ENCODE results near the gene GRB2. TPM values are rescaled to one million over a fixed set of nuclear protein-coding genes. Genes with fewer than 3 reads are reported as not detected.

Gene GRB2
- total and polyA plus RNA-seq, 2 of the 8 experiments (the other 6 are each of a cell fraction or from before 2014, with no cell fraction given): 44.2 to 101 TPM

- WGBS, 2 experiments (ENCODE audit: extremely low coverage in 1 of 2, insufficient coverage in 1 of 2, insufficient read length in 1 of 2, insufficient replicate concordance in 2 of 2, low coverage in 1 of 2, low lambda C conversion rate in 2 of 2, missing lambda C conversion rate in 1 of 2): 95% methylated on average over 6 of the region's 6 CpGs; no CpG with 5 or more reads in 1 of the 2 experiments
- no peak overlapping the region for H3K23ac ChIP-seq (ENCODE audit: insufficient read length)
- H3K18ac ChIP-seq (ENCODE audit: extremely low read depth, low read length): no peak overlapping the region
- H3K9me3 ChIP-seq (ENCODE audit: insufficient read depth in 2 of 2, low read depth in 1 of 2, low read length in 1 of 2): no peaks in the 10 kb centered on the region
- no peak overlapping the region for H3K4ac ChIP-seq (replicated peaks; ENCODE audit: insufficient read length, low read depth, low read length)
- no peak overlapping the region for H2AFZ ChIP-seq (ENCODE audit: low read length)
- H3K14ac ChIP-seq (ENCODE audit: insufficient read length): no peak overlapping the region
- peaks cover 0 to 3% (median 2%) of the 10 kb centered on the region in 4 experiments; a peak in 3 of 7 replicates for H3K4me1 ChIP-seq (replicated peaks in 1 of 4; ENCODE audit: control insufficient read depth in 3 of 4, insufficient read depth in 4 of 4, low read length in 3 of 4)
- no peak overlapping the region for H2BK20ac ChIP-seq (ENCODE audit: low read length)
- no peak overlapping the region for H3K56ac ChIP-seq (replicated peaks; ENCODE audit: insufficient read length, low read depth, low read length)
- no peak overlapping the region for H2AK5ac ChIP-seq (ENCODE audit: low read depth, low read length)
- H3K27me3 ChIP-seq (replicated peaks in 1 of 4; ENCODE audit: control insufficient read depth in 3 of 4, extremely low read depth in 1 of 4, insufficient read depth in 3 of 4, low read length in 3 of 4): no peaks in the 10 kb centered on the region
- TF ChIP-seq JUN (IDR thresholded peaks at IDR 0.05; ENCODE audit: low read depth, low read length) (no peak), POLR2A (IDR thresholded peaks at IDR 0.05; ENCODE audit: control extremely low read depth in 1 of 2, low read depth in 2 of 2, low read length in 2 of 2) (no peak), HDAC2 (IDR thresholded peaks at IDR 0.05; ENCODE audit: borderline replicate concordance in 1 of 2, low read depth in 2 of 2, low read length in 2 of 2) (no peak), RNF2 (IDR thresholded peaks at IDR 0.05; ENCODE audit: borderline replicate concordance, low read depth, low read length, missing control alignments, poor library complexity, severe bottlenecking) (no peak), CHD2 (IDR thresholded peaks at IDR 0.05; ENCODE audit: low read length) (no peak), KDM4A (IDR thresholded peaks at IDR 0.05; ENCODE audit: low read depth, low read length, severe bottlenecking) (no peak)
- TF ChIP-seq, protein P1, sequence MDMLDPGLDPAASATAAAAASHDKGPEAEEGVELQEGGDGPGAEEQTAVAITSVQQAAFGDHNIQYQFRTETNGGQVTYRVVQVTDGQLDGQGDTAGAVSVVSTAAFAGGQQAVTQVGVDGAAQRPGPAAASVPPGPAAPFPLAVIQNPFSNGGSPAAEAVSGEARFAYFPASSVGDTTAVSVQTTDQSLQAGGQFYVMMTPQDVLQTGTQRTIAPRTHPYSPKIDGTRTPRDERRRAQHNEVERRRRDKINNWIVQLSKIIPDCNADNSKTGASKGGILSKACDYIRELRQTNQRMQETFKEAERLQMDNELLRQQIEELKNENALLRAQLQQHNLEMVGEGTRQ (IDR thresholded peaks at IDR 0.05; ENCODE audit: low read length): no peak
- no peaks in the 10 kb centered on the region for H3K23me2 ChIP-seq (ENCODE audit: low read depth, low read length)
- H3K4me3 ChIP-seq (ENCODE audit: extremely low read depth in 1 of 4, insufficient read depth in 2 of 4, low read depth in 3 of 4, low read length in 4 of 4): no peak overlapping the region
- H2BK120ac ChIP-seq (replicated peaks; ENCODE audit: low read depth, low read length): no peak overlapping the region
- H3K27ac ChIP-seq (ENCODE audit: low read depth, low read length): no peak overlapping the region
- DNase-seq (ENCODE audit: low read depth in 1 of 2, low spot score in 2 of 2) (no peak), FAIRE-seq (no peak)
- no peak overlapping the region for H2BK12ac ChIP-seq (ENCODE audit: low read depth, low read length)
- no peak overlapping the region for H3K9ac ChIP-seq (replicated peaks in 1 of 4; ENCODE audit: extremely low read depth in 1 of 4, low read depth in 3 of 4, low read length in 3 of 4)
- H4K91ac ChIP-seq (replicated peaks; ENCODE audit: insufficient read length, low read length): no peak overlapping the region
- ChIA-PET POLR2A (ENCODE audit: partially characterized antibody) (interaction anchor here (0.8 to 0.9 kb wide), 2 partner anchors 21 to 24 kb away, joined by 3 read pairs; no protein-coding TSS in a partner anchor), CTCF (ENCODE audit: partially characterized antibody) (interaction anchor here (0.9 to 2.2 kb wide), 5 partner anchors 13 to 307 kb away, joined by 3 to 6 read pairs (median 3); partner anchors contain the start of gene MIF4GD)
- H4K20me1 ChIP-seq (replicated peaks in 1 of 2; ENCODE audit: control insufficient read depth in 1 of 2, insufficient read depth in 2 of 2, low read length in 2 of 2): peaks cover 6 to 9% of the 10 kb centered on the region in 2 experiments
- no peak overlapping the region for H3K4me2 ChIP-seq (ENCODE audit: insufficient read depth in 1 of 2, low read depth in 2 of 2, low read length in 2 of 2)
- H4K8ac ChIP-seq (ENCODE audit: extremely low read depth, insufficient read depth, low read length): peak overlapping the region; percentile 8; the same call in 1 of the 2 replicates
- peaks cover 4 to 93% of the 10 kb centered on the region in 2 experiments for H3K79me2 ChIP-seq (ENCODE audit: control insufficient read depth in 1 of 2, insufficient read depth in 2 of 2, low read length in 2 of 2)
- H2BK5ac ChIP-seq (ENCODE audit: low read depth, low read length): no peak overlapping the region
- no peak overlapping the region for H4K5ac ChIP-seq (ENCODE audit: insufficient read length, low read depth, low read length)
- H3K36me3 ChIP-seq (ENCODE audit: control insufficient read depth in 2 of 4, insufficient read depth in 4 of 4, low read length in 3 of 4): no peaks in the 10 kb centered on the region; a peak in 1 of 8 replicates
- H2BK15ac ChIP-seq (ENCODE audit: low read length): no peak overlapping the region
- H3K79me1 ChIP-seq (ENCODE audit: low read depth, low read length): peaks cover 5% of the 10 kb centered on the region; the same call in 1 of the 2 replicates
Measured at GRCh38 chr17:75366432-75366831, 39.0 kb downstream of the GRB2 start.

Measured in H1 (cell line).